Measurements from ENCODE around the gene TPRG1.

DNA sequence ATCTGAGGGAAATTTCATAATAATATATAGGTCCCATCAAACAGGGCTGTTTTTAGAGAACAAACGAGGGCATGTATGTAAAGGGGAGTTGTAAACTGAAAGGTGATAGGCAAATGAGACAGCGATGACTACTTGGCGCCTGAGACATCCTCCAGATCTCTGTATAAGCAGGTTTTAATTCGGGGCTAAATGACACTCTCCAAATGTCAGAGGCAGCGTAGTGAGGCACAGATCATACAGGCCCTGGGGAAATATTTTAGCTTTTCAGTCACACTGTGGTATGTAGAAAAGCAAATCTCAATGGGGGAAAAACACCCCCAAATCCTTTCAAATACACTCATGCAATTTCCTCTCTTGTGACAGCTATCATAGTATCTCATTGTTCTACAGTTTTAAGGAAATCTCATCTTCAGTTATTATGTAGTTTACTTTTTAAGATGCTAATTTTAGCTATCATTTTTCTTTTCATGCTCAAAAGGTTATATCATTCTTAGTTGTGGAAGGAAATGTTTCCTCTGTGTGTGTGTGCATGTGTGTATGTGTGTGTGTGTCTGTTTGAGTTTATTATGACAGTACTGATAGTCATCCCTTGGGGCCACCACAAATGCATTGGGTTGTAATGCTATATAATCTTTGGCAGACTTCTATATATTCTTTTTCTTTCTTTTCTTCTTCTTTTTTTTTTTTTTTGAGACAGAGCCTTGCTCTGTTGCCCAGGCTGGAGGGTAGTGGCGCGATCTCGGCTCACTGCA lies 1.1 kb downstream of the TPRG1 start:
- TF ChIP-seq, protein P1, sequence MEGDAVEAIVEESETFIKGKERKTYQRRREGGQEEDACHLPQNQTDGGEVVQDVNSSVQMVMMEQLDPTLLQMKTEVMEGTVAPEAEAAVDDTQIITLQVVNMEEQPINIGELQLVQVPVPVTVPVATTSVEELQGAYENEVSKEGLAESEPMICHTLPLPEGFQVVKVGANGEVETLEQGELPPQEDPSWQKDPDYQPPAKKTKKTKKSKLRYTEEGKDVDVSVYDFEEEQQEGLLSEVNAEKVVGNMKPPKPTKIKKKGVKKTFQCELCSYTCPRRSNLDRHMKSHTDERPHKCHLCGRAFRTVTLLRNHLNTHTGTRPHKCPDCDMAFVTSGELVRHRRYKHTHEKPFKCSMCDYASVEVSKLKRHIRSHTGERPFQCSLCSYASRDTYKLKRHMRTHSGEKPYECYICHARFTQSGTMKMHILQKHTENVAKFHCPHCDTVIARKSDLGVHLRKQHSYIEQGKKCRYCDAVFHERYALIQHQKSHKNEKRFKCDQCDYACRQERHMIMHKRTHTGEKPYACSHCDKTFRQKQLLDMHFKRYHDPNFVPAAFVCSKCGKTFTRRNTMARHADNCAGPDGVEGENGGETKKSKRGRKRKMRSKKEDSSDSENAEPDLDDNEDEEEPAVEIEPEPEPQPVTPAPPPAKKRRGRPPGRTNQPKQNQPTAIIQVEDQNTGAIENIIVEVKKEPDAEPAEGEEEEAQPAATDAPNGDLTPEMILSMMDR (conservative IDR thresholded peaks at IDR 0.05; ENCODE audit: low read depth, low read length) = no peak
- no peak for TF ChIP-seq EZH2 (IDR thresholded peaks at IDR 0.05; ENCODE audit: borderline replicate concordance, low read depth, low read length, poor library complexity, severe bottlenecking)

All from A673 (cell line).